Fibroblast of skin of left biceps (primary cell): ENCODE measurements around the gene LMX1B.
"Not testable (repeated sequence)": the region's sequence is repeated elsewhere in the genome, so short reads cannot be mapped to it uniquely, and the experiment has no call there.

Experiments used
- DNase-seq, 2 experiments: peaks; one replicate each; pipeline ENCODE4 v3.0.0-alpha.2; 2013; ENCODE audit warnings: low read depth in 2 of 2

Gene LMX1B

GRCh38 chr9:126708178-126708577, 94.5 kb downstream of the LMX1B start:
- no peak for DNase-seq

GRCh38 chr9:126709241-126709640, 95.5 kb downstream of the LMX1B start:
- no peak for DNase-seq

GRCh38 chr9:126715382-126715781, 101.7 kb downstream of the LMX1B start:
- no peak for DNase-seq

GRCh38 chr9:126717441-126717840, 103.7 kb downstream of the LMX1B start:
- not testable (repeated sequence) for DNase-seq

GRCh38 chr9:126719618-126720031, 105.9 kb downstream of the LMX1B start:
- DNase-seq = peak in 1 of 2 experiments; percentile 10

GRCh38 chr9:126720036-126720435, 106.3 kb downstream of the LMX1B start:
- DNase-seq = no peak

GRCh38 chr9:126720661-126721563, 107.2 kb downstream of the LMX1B start:
- DNase-seq = no peak

GRCh38 chr9:126721564-126721981, 107.8 kb downstream of the LMX1B start:
- no peak for DNase-seq

GRCh38 chr9:126722252-126722921, 108.7 kb downstream of the LMX1B start:
- DNase-seq = peak; percentile 14 to 25

GRCh38 chr9:126722922-126723806, 109.4 kb downstream of the LMX1B start:
- DNase-seq = no peak

- DNase-seq = no peak
These were observed 110.1 kb downstream of the LMX1B start for GRCh38 chr9:126723807-126724172.

- DNase-seq = no peak
These were observed 110.5 kb downstream of the LMX1B start for GRCh38 chr9:126724226-126724625.

- DNase-seq = not testable (repeated sequence)
These were observed 111.8 kb downstream of the LMX1B start for GRCh38 chr9:126725485-126725884.

- not testable (repeated sequence) for DNase-seq
These were observed 114.5 kb downstream of the LMX1B start for GRCh38 chr9:126728210-126728609.

GRCh38 chr9:126730592-126730991, 116.9 kb downstream of the LMX1B start:
- not testable (repeated sequence) for DNase-seq

- DNase-seq = no peak
These were observed 119.3 kb downstream of the LMX1B start for GRCh38 chr9:126733005-126733404.

- DNase-seq = no peak
These were observed 121.1 kb downstream of the LMX1B start for GRCh38 chr9:126734877-126735276.

GRCh38 chr9:126735482-126735881, 121.8 kb downstream of the LMX1B start:
- no peak for DNase-seq

GRCh38 chr9:126738553-126738952, 124.8 kb downstream of the LMX1B start:
- DNase-seq = no peak

- DNase-seq = no peak
These were observed 129.3 kb downstream of the LMX1B start for GRCh38 chr9:126743041-126743440.

GRCh38 chr9:126745574-126746411, 132.1 kb downstream of the LMX1B start:
- DNase-seq = no peak
